Spleen (tissue), 11 donors: ENCODE measurements around the gene TBX4. TPM values are rescaled to one million over a fixed set of nuclear protein-coding genes. Genes with fewer than 3 reads are reported as not detected.

Experiments used
- DNase-seq: peaks from one replicate; pipeline ENCODE4 v3.0.0-alpha.2; 2020
- H3K27ac ChIP-seq, 8 donors: fragments of 200-600 bp; sonication (generic) in 7 of 8; 1 replicate in 4 of 8; 2 replicates in 4 of 8; pipeline versions ENCODE4 v1.5.0 to v1.8.0; 2016 to 2021; ENCODE audit warnings: inconsistent platforms in 4 of 8, mild to moderate bottlenecking in 4 of 8, moderate library complexity in 1 of 8
- H3K27me3 ChIP-seq, 7 donors: fragments of 200-600 bp; sonication (generic) in 6 of 7; replicated peaks in 1 of 7; 1 replicate in 4 of 7; 2 replicates in 3 of 7; pipeline versions ENCODE4 v1.5.0 to v1.8.0; 2016 to 2021; ENCODE audit warnings: inconsistent platforms in 3 of 7, mild to moderate bottlenecking in 1 of 7
- H3K36me3 ChIP-seq, 6 donors: fragments of 200-600 bp; sonication (generic) in 5 of 6; 1 replicate in 4 of 6; 2 replicates in 2 of 6; pipeline versions ENCODE4 v1.5.0 to v1.8.0; 2016 to 2021; ENCODE audit warnings: inconsistent platforms in 2 of 6
- H3K4me1 ChIP-seq, 6 donors: fragments of 200-600 bp; sonication (generic) in 5 of 6; 1 replicate in 3 of 6; 2 replicates in 3 of 6; pipeline versions ENCODE4 v1.5.0 to v1.8.0; 2016 to 2021; ENCODE audit warnings: inconsistent platforms in 3 of 6
- H3K4me3 ChIP-seq, 8 donors: fragments of 200-600 bp; sonication (generic) in 7 of 8; 1 replicate in 4 of 8; 2 replicates in 4 of 8; pipeline versions ENCODE4 v1.5.0 to v1.8.0; 2016 to 2021; ENCODE audit warnings: inconsistent platforms in 4 of 8, mild to moderate bottlenecking in 4 of 8, moderate library complexity in 2 of 8
- H3K9me3 ChIP-seq, 8 donors: fragments of 200-600 bp; sonication (generic) in 7 of 8; 1 replicate in 4 of 8; 2 replicates in 4 of 8; pipeline versions ENCODE4 v1.5.0 to v1.8.0; 2016 to 2021; ENCODE audit warnings: inconsistent platforms in 4 of 8
- CTCF ChIP-seq, 11 experiments: fragments of 200-600 bp in 7 of 11; fragments of 450-650 bp in 4 of 11; sonication (generic) in 4 of 11; IDR thresholded peaks in 8 of 11; conservative IDR thresholded peaks in 3 of 11; 1 replicate in 7 of 11; 2 replicates in 4 of 11; pipeline versions ENCODE4 v1.4.0 to v1.8.0; 2016 to 2021; ENCODE audit warnings: antibody characterized with exemption in 11 of 11, inconsistent platforms in 4 of 11, mild to moderate bottlenecking in 1 of 11
- POLR2A ChIP-seq, 3 donors: fragments of 450-650 bp; IDR thresholded peaks; one replicate each; pipeline ENCODE4 v1.5.1; 2017; ENCODE audit warnings: antibody characterized with exemption in 3 of 3, mild to moderate bottlenecking in 1 of 3
- POLR2AphosphoS5 ChIP-seq, 3 donors: sonication (generic); formaldehyde crosslinking; IDR thresholded peaks; one replicate each; pipeline ENCODE4 v1.5.1; 2017; ENCODE audit warnings: antibody characterized with exemption in 3 of 3
- WGBS, 5 donors: extraction: QIAGEN DNeasy Blood & Tissue Kit in 3 of 5; methylation state at CpG; one replicate each; pipeline versions ENCODE4 v1.1.5 to v1.1.7; 2013 to 2018; 5-methylcytosine and 5-hydroxymethylcytosine counted together
- intact Hi-C: fragments of 100-400 bp; cut with DNase I; formaldehyde crosslinking; loops from one replicate; pipeline ENCODE4 v1.15.0; 2023; ENCODE audit warnings: low total_unique reads
- polyA plus RNA-seq, 3 donors: library from polyadenylated mRNA; stranded (reverse); fragments of 200-250 nt; gene quantifications; one replicate each; pipeline ENCODE4 v1.2.1, GENCODE V29; 2013
- total RNA-seq, 7 donors: library from RNA; depleted of rRNA in 3 of 7; stranded (reverse); fragments of >200 nt in 3 of 7; fragmentation: NEBNext Ultra II Directional in 4 of 7; extraction: Animal tissue kit (Norgen Biotek cat#: 25700) in 4 of 7; gene quantifications; one replicate each; pipeline versions ENCODE4 v1.1.0 to v1.2.1, GENCODE V29; 2016 to 2021
- donor health status: healthy with polysubstance abuse.
- donor health status: DM: no; HTN: no; CAD: no; lungs with moderate emphysema.
- donor health status: DM: no; HTN: no; CAD: no.
- donor health status: Bipolar disorder and iron deficiency.
- donor health status: healthy.
- donor health status: DM: no; HTN: no; CAD: no.
- donor health status: DM: yes; HTN: yes; CAD: no.

Gene TBX4
- total and polyA plus RNA-seq, 10 donors, result not detected

GRCh38 chr17:61411011-61411260 lies 41.3 kb upstream of the TBX4 start:
- H3K27me3 ChIP-seq, result peaks cover 3 to 94% (median 66%) of the 10 kb centered on the region in 7 donors
- H3K27ac ChIP-seq, result peak overlapping the region in 7 of 8 donors; percentile 69 to 84 (median 76)
- peaks cover 28 to 84% (median 60%) of the 10 kb centered on the region in 6 donors for H3K4me1 ChIP-seq
- 0 to 6% (median 2%) methylated on average over 5 to 29 of the region's 29 CpGs for WGBS, 5 donors
- DNase-seq, result no peak
- intact Hi-C loops, result loop anchor here (10.0 kb wide), 1 partner anchor 686 kb away; no protein-coding TSS in a partner anchor
- peaks cover 0 to 20% (median 0%) of the 10 kb centered on the region in 6 donors for H3K36me3 ChIP-seq
- peak in 4 of 11 experiments; percentile 17 to 39 (median 31) for TF ChIP-seq CTCF (IDR thresholded peaks at IDR 0.05 in 8 of 11, conservative IDR thresholded peaks at IDR 0.05 in 3 of 11)
- no peak for TF ChIP-seq POLR2AphosphoS5 (IDR thresholded peaks at IDR 0.05)
- no peaks in the 10 kb centered on the region for H3K9me3 ChIP-seq
- peak overlapping the region; percentile 28 to 75 (median 60) for H3K4me3 ChIP-seq

- peak; percentile 85 for DNase-seq
- Histone ChIP-seq H3K9me3 (no peaks in the 10 kb centered on the region), H3K36me3 (peaks cover 0 to 18% (median 0%) of the 10 kb centered on the region in 6 donors), H3K4me1 (peaks cover 28 to 85% (median 64%) of the 10 kb centered on the region in 6 donors), H3K4me3 (peak overlapping the region; percentile 28 to 75 (median 60)), H3K27ac (peak overlapping the region; percentile 43 to 84 (median 76)), H3K27me3 (peaks cover 3 to 93% (median 63%) of the 10 kb centered on the region in 7 donors)
- WGBS, 5 donors, result 1 to 2% (median 2%) methylated on average over 23 to 75 of the region's 75 CpGs
- TF ChIP-seq POLR2AphosphoS5 (IDR thresholded peaks at IDR 0.05) (peak in 2 of 3 donors; percentile 51 to 69), CTCF (IDR thresholded peaks at IDR 0.05 in 8 of 11, conservative IDR thresholded peaks at IDR 0.05 in 3 of 11) (no peak)
- intact Hi-C loops, result loop anchor here (10.0 kb wide), 1 partner anchor 687 kb away; no protein-coding TSS in a partner anchor
These were observed 40.7 kb upstream of the TBX4 start for GRCh38 chr17:61411261-61412142.

- Histone ChIP-seq H3K4me3 (peak overlapping the region; percentile 28 to 75 (median 60)), H3K27me3 (peaks cover 3 to 93% (median 63%) of the 10 kb centered on the region in 7 donors), H3K27ac (peak overlapping the region; percentile 43 to 84 (median 76)), H3K9me3 (no peaks in the 10 kb centered on the region), H3K4me1 (peaks cover 31 to 87% (median 70%) of the 10 kb centered on the region in 6 donors), H3K36me3 (peaks cover 0 to 12% (median 0%) of the 10 kb centered on the region in 6 donors)
- intact Hi-C loops, result loop anchor here (10.0 kb wide), 1 partner anchor 688 kb away; no protein-coding TSS in a partner anchor
- peak; percentile 95 for DNase-seq
- WGBS, 5 donors, result 0 to 1% (median 1%) methylated on average over 31 to 69 of the region's 69 CpGs
- TF ChIP-seq CTCF (IDR thresholded peaks at IDR 0.05 in 8 of 11, conservative IDR thresholded peaks at IDR 0.05 in 3 of 11), result peak; percentile 90 to 100 (median 98)
- no peak for TF ChIP-seq POLR2A (IDR thresholded peaks at IDR 0.05)
- TF ChIP-seq POLR2AphosphoS5 (IDR thresholded peaks at IDR 0.05), result peak in 2 of 3 donors; percentile 57 to 79
These were observed 39.9 kb upstream of the TBX4 start for GRCh38 chr17:61412143-61412859.
